GM23338 (cell line): Measurements from ENCODE around the gene PTCD2. TPM values are rescaled to one million over a fixed set of nuclear protein-coding genes. Genes with fewer than 3 reads are reported as not detected.

ENCODE experiments used
- ATAC-seq: fragments of 200-7000 bp; cut with Tn5 transposase; 3 replicates; pipeline ENCODE4 v1.9.1; 2020
- DNase-seq: peaks from one replicate; pipeline ENCODE4 v3.0.0-alpha.2; 2015; ENCODE audit warnings: low spot score
- H2AFZ ChIP-seq: fragments of 200-600 bp; sonication (generic); 2 replicates; pipeline ENCODE4 v1.8.0; 2016; ENCODE audit warnings: antibody characterized with exemption, mild to moderate bottlenecking, moderate library complexity
- H3F3A ChIP-seq: fragments of 200-600 bp; sonication (generic); replicated peaks from 2 replicates; pipeline ENCODE4 v1.8.0; 2017; ENCODE audit warnings: antibody characterized with exemption, mixed run types, low read depth
- H3K27ac ChIP-seq: fragments of 200-600 bp; sonication (generic); 2 replicates; pipeline ENCODE4 v1.6.1; 2016; ENCODE audit warnings: low read depth
- H3K27me3 ChIP-seq: fragments of 200-600 bp; sonication (generic); 2 replicates; pipeline ENCODE4 v1.8.0; 2016; ENCODE audit warnings: mild to moderate bottlenecking, mixed run types, moderate library complexity; ENCODE audit not compliant: insufficient read depth
- H3K36me3 ChIP-seq: fragments of 200-600 bp; sonication (generic); 2 replicates; pipeline ENCODE4 v1.8.0; 2016; ENCODE audit warnings: mild to moderate bottlenecking; ENCODE audit not compliant: insufficient read depth
- H3K4me1 ChIP-seq: fragments of 200-600 bp; sonication (generic); 2 replicates; pipeline ENCODE4 v1.8.0; 2016; ENCODE audit warnings: mild to moderate bottlenecking, moderate library complexity; ENCODE audit not compliant: insufficient read depth
- H3K4me2 ChIP-seq: fragments of 200-600 bp; sonication (generic); 2 replicates; pipeline ENCODE4 v1.7.1; 2017; ENCODE audit warnings: mixed run types
- H3K4me3 ChIP-seq: fragments of 200-600 bp; sonication (generic); 2 replicates; pipeline ENCODE4 v1.6.1; 2016; ENCODE audit warnings: mixed run types
- H3K79me2 ChIP-seq: fragments of 200-600 bp; sonication (generic); replicated peaks from 2 replicates; pipeline ENCODE4 v1.8.0; 2017; ENCODE audit warnings: mild to moderate bottlenecking; ENCODE audit not compliant: insufficient read depth
- H3K9me2 ChIP-seq: fragments of 200-600 bp; sonication (generic); 2 replicates; pipeline ENCODE4 v1.8.0; 2017; ENCODE audit not compliant: insufficient read depth
- H4K20me1 ChIP-seq: fragments of 200-600 bp; sonication (generic); replicated peaks from 2 replicates; pipeline ENCODE4 v1.8.0; 2017; ENCODE audit warnings: mild to moderate bottlenecking; ENCODE audit not compliant: insufficient read depth
- H3K27ac Mint-ChIP-seq: 2 replicates; pipeline ENCODE4 v1.8.0; 2020; ENCODE audit warnings: inconsistent platforms, mild to moderate bottlenecking, moderate library complexity, mixed read lengths
- H3K27me3 Mint-ChIP-seq: 3 replicates; pipeline ENCODE4 v1.8.0; 2022; ENCODE audit warnings: low read depth, mild to moderate bottlenecking, moderate library complexity, mixed read lengths, inconsistent platforms; ENCODE audit not compliant: insufficient read depth, poor library complexity
- H3K36me3 Mint-ChIP-seq: 3 replicates; pipeline ENCODE4 v1.8.0; 2021; ENCODE audit warnings: low read depth, mild to moderate bottlenecking, inconsistent platforms, moderate library complexity, mixed read lengths
- H3K4me1 Mint-ChIP-seq: 3 replicates; pipeline ENCODE4 v1.8.0; 2020; ENCODE audit warnings: mild to moderate bottlenecking, inconsistent platforms, mixed read lengths
- H3K4me3 Mint-ChIP-seq: 3 replicates; pipeline ENCODE4 v1.8.0; 2021; ENCODE audit warnings: moderate library complexity, mild to moderate bottlenecking, inconsistent platforms, mixed read lengths
- H3K9me3 Mint-ChIP-seq: 3 replicates; pipeline ENCODE4 v1.8.0; 2020; ENCODE audit warnings: moderate library complexity, mild to moderate bottlenecking, inconsistent platforms, mixed read lengths
- polyA plus RNA-seq: library from polyadenylated mRNA; unstranded; fragments of >200 nt; fragmentation: Nextera tagmentation; extraction: Ambion mirVana; gene quantifications from 2 replicates; pipeline ENCODE4 v1.2.1, GENCODE V29; 2016
- total RNA-seq: library from RNA; depleted of rRNA; stranded (reverse); fragments of >200 nt; shearing (Covaris generic); gene quantifications from 2 replicates; pipeline ENCODE4 v1.2.3, GENCODE V29; 2014
- TF ChIP-seq, protein P1 (sequence below): fragments of 250-450 bp; sonication (Bioruptor Pico); IDR thresholded peaks from 2 replicates; pipeline ENCODE4 v1.5.0; 2020; ENCODE audit warnings: mild to moderate bottlenecking, moderate library complexity
- TF ChIP-seq, protein P2 (sequence below), 2 experiments: fragments of 200-600 bp in 1 of 2; sonication (generic) in 1 of 2; conservative IDR thresholded peaks; 2 replicates each; pipeline versions ENCODE4 v1.5.1 to v1.6.1; 2016 to 2017; ENCODE audit warnings: antibody characterized with exemption in 2 of 2, low read depth in 2 of 2, mild to moderate bottlenecking in 2 of 2, moderate library complexity in 1 of 2

PTCD2 gene
- total and polyA plus RNA-seq, 2 experiments from 2014 or later, result 8.8 to 14.5 TPM

- Histone ChIP-seq H3F3A (no peaks in the 10 kb centered on the region), H3K4me2 (no peak overlapping the region), H3K36me3 (no peaks in the 10 kb centered on the region), H3K9me2 (no peaks in the 10 kb centered on the region; the same call in 1 of the 2 replicates), H3K27ac (no peak overlapping the region), H3K27me3 (no peaks in the 10 kb centered on the region), H3K4me1 (no peaks in the 10 kb centered on the region), H2AFZ (no peak overlapping the region), H3K79me2 (no peaks in the 10 kb centered on the region), H4K20me1 (no peaks in the 10 kb centered on the region), H3K4me3 (no peak overlapping the region)
- DNase-seq (no peak), ATAC-seq (no peak)
- peaks cover 3% of the 10 kb centered on the region; the same call in 1 of the 3 replicates for H3K9me3 Mint-ChIP-seq
- no peak overlapping the region for H3K27ac Mint-ChIP-seq
- H3K4me1 Mint-ChIP-seq, result no peaks in the 10 kb centered on the region
- H3K4me3 Mint-ChIP-seq, result no peak overlapping the region
- H3K36me3 Mint-ChIP-seq, result no peaks in the 10 kb centered on the region
- H3K27me3 Mint-ChIP-seq, result no peaks in the 10 kb centered on the region
- TF ChIP-seq, protein P1, sequence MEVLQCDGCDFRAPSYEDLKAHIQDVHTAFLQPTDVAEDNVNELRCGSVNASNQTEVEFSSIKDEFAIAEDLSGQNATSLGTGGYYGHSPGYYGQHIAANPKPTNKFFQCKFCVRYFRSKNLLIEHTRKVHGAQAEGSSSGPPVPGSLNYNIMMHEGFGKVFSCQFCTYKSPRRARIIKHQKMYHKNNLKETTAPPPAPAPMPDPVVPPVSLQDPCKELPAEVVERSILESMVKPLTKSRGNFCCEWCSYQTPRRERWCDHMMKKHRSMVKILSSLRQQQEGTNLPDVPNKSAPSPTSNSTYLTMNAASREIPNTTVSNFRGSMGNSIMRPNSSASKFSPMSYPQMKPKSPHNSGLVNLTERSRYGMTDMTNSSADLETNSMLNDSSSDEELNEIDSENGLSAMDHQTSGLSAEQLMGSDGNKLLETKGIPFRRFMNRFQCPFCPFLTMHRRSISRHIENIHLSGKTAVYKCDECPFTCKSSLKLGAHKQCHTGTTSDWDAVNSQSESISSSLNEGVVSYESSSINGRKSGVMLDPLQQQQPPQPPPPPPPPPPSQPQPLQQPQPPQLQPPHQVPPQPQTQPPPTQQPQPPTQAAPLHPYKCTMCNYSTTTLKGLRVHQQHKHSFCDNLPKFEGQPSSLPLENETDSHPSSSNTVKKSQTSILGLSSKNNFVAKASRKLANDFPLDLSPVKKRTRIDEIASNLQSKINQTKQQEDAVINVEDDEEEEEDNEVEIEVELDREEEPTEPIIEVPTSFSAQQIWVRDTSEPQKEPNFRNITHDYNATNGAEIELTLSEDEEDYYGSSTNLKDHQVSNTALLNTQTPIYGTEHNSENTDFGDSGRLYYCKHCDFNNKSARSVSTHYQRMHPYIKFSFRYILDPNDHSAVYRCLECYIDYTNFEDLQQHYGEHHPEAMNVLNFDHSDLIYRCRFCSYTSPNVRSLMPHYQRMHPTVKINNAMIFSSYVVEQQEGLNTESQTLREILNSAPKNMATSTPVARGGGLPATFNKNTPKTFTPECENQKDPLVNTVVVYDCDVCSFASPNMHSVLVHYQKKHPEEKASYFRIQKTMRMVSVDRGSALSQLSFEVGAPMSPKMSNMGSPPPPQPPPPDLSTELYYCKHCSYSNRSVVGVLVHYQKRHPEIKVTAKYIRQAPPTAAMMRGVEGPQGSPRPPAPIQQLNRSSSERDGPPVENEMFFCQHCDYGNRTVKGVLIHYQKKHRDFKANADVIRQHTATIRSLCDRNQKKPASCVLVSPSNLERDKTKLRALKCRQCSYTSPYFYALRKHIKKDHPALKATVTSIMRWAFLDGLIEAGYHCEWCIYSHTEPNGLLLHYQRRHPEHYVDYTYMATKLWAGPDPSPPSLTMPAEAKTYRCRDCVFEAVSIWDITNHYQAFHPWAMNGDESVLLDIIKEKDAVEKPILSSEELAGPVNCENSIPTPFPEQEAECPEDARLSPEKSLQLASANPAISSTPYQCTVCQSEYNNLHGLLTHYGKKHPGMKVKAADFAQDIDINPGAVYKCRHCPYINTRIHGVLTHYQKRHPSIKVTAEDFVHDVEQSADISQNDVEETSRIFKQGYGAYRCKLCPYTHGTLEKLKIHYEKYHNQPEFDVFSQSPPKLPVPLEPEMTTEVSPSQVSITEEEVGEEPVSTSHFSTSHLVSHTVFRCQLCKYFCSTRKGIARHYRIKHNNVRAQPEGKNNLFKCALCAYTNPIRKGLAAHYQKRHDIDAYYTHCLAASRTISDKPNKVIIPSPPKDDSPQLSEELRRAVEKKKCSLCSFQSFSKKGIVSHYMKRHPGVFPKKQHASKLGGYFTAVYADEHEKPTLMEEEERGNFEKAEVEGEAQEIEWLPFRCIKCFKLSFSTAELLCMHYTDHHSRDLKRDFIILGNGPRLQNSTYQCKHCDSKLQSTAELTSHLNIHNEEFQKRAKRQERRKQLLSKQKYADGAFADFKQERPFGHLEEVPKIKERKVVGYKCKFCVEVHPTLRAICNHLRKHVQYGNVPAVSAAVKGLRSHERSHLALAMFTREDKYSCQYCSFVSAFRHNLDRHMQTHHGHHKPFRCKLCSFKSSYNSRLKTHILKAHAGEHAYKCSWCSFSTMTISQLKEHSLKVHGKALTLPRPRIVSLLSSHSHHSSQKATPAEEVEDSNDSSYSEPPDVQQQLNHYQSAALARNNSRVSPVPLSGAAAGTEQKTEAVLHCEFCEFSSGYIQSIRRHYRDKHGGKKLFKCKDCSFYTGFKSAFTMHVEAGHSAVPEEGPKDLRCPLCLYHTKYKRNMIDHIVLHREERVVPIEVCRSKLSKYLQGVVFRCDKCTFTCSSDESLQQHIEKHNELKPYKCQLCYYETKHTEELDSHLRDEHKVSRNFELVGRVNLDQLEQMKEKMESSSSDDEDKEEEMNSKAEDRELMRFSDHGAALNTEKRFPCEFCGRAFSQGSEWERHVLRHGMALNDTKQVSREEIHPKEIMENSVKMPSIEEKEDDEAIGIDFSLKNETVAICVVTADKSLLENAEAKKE (CRISPR knock-in tag), result no peak
- TF ChIP-seq, protein P2, sequence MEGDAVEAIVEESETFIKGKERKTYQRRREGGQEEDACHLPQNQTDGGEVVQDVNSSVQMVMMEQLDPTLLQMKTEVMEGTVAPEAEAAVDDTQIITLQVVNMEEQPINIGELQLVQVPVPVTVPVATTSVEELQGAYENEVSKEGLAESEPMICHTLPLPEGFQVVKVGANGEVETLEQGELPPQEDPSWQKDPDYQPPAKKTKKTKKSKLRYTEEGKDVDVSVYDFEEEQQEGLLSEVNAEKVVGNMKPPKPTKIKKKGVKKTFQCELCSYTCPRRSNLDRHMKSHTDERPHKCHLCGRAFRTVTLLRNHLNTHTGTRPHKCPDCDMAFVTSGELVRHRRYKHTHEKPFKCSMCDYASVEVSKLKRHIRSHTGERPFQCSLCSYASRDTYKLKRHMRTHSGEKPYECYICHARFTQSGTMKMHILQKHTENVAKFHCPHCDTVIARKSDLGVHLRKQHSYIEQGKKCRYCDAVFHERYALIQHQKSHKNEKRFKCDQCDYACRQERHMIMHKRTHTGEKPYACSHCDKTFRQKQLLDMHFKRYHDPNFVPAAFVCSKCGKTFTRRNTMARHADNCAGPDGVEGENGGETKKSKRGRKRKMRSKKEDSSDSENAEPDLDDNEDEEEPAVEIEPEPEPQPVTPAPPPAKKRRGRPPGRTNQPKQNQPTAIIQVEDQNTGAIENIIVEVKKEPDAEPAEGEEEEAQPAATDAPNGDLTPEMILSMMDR (conservative IDR thresholded peaks at IDR 0.05; ENCODE audit: low read depth in 2 of 2), result no peak
Observed at GRCh38 chr5:72407541-72407940, 87.4 kb downstream of the PTCD2 start.

GRCh38 chr5:72408127-72408526 lies 88.0 kb downstream of the PTCD2 start:
- Histone ChIP-seq H3K9me2 (peaks cover 4% of the 10 kb centered on the region), H3K79me2 (no peaks in the 10 kb centered on the region), H3F3A (no peaks in the 10 kb centered on the region), H3K27ac (no peak overlapping the region), H3K27me3 (no peaks in the 10 kb centered on the region), H2AFZ (no peak overlapping the region), H3K4me2 (no peak overlapping the region), H3K36me3 (no peaks in the 10 kb centered on the region), H3K4me1 (no peaks in the 10 kb centered on the region), H4K20me1 (no peaks in the 10 kb centered on the region), H3K4me3 (no peak overlapping the region)
- no peak for DNase-seq
- peaks cover 3% of the 10 kb centered on the region; the same call in 1 of the 3 replicates for H3K9me3 Mint-ChIP-seq
- no peaks in the 10 kb centered on the region for H3K27me3 Mint-ChIP-seq
- H3K4me3 Mint-ChIP-seq, result no peak overlapping the region
- H3K4me1 Mint-ChIP-seq, result no peaks in the 10 kb centered on the region
- H3K36me3 Mint-ChIP-seq, result no peaks in the 10 kb centered on the region
- ATAC-seq, result no peak
- H3K27ac Mint-ChIP-seq, result no peak overlapping the region
- TF ChIP-seq, protein P1 (CRISPR knock-in tag), result no peak
